IMR-90 (cell line): Measurements from ENCODE around the gene NXPH4. TPM values are rescaled to one million over a fixed set of nuclear protein-coding genes. Genes with fewer than 3 reads are reported as not detected.

Experiments
- ATAC-seq: fragments of 200-7000 bp; cut with Tn5 transposase; 2 replicates; pipeline ENCODE4 v1.9.1; 2020; ENCODE audit warnings: low read depth, mild to moderate bottlenecking, moderate library complexity
- BruUV-seq: library from RNA; stranded (reverse); fragments of 400-500 nt; replicated peaks from 2 replicates; lab custom pipeline; 2021; lab: Mats Ljungman, UMichigan
- CTCF ChIA-PET: fragments of 300-600 bp; formaldehyde crosslinking; extraction: SDS; loops from one replicate; lab custom pipeline; 2021; ENCODE audit warnings: antibody characterized with exemption; lab: Yijun Ruan, JAX
- POLR2A ChIA-PET: fragments of 300-600 bp; sonication (Branson Sonifier 250); formaldehyde crosslinking; loops from one replicate; lab custom pipeline; 2022; ENCODE audit warnings: antibody characterized with exemption; ENCODE audit not compliant: unreplicated experiment; lab: Charles Lee
- DNase-seq: peaks from one replicate; pipeline ENCODE4 v3.0.0; 2013
- H2AFZ ChIP-seq: replicated peaks from 2 replicates; pipeline ENCODE3; 2013; ENCODE audit warnings: low read length, mild to moderate bottlenecking; ENCODE audit not compliant: poor library complexity
- H2AK5ac ChIP-seq: 2 replicates; pipeline ENCODE4 v1.6.1; 2013; ENCODE audit warnings: low read depth, low read length, inconsistent platforms
- H2AK9ac ChIP-seq: replicated peaks from 2 replicates; pipeline ENCODE3; 2013; ENCODE audit warnings: mild to moderate bottlenecking, low read depth, low read length, moderate library complexity; ENCODE audit not compliant: poor library complexity
- H2BK120ac ChIP-seq: 2 replicates; pipeline ENCODE4 v1.6.1; 2013; ENCODE audit warnings: low read depth, low read length, inconsistent platforms
- H2BK15ac ChIP-seq: 3 replicates; pipeline ENCODE4 v1.6.1; 2013; ENCODE audit warnings: low read depth, low read length, inconsistent platforms
- H2BK20ac ChIP-seq: 2 replicates; pipeline ENCODE4 v1.6.1; 2013; ENCODE audit warnings: low read depth, mild to moderate bottlenecking, inconsistent platforms, low read length, moderate library complexity
- H2BK5ac ChIP-seq: 2 replicates; pipeline ENCODE4 v1.6.1; 2013; ENCODE audit warnings: mild to moderate bottlenecking, low read depth, low read length, inconsistent platforms; ENCODE audit not compliant: poor library complexity, severe bottlenecking
- H3K14ac ChIP-seq: replicated peaks from 2 replicates; pipeline ENCODE4 v1.6.1; 2013; ENCODE audit warnings: low read depth, low read length, inconsistent platforms
- H3K18ac ChIP-seq: 2 replicates; pipeline ENCODE4 v1.6.1; 2013; ENCODE audit warnings: low read depth, low read length, control low read depth
- H3K23ac ChIP-seq: 2 replicates; pipeline ENCODE4 v1.6.1; 2013; ENCODE audit warnings: low read depth, low read length, inconsistent platforms
- H3K27ac ChIP-seq: 2 replicates; pipeline ENCODE4 v1.5.1; 2013; ENCODE audit warnings: mild to moderate bottlenecking, control low read depth, low read length; ENCODE audit not compliant: insufficient read depth
- H3K27me3 ChIP-seq: 2 replicates; pipeline ENCODE4 v1.6.1; 2013; ENCODE audit warnings: low read length; ENCODE audit not compliant: control insufficient read depth, insufficient read depth
- H3K36me3 ChIP-seq: 2 replicates; pipeline ENCODE4 v1.6.1; 2013; ENCODE audit warnings: low read length, mixed read lengths; ENCODE audit not compliant: control insufficient read depth, insufficient read depth
- H3K4ac ChIP-seq: 2 replicates; pipeline ENCODE4 v1.6.1; 2013; ENCODE audit warnings: low read depth, low read length, inconsistent platforms
- H3K4me1 ChIP-seq: 2 replicates; pipeline ENCODE4 v1.6.1; 2013; ENCODE audit warnings: low read length, mixed read lengths; ENCODE audit not compliant: control insufficient read depth, insufficient read depth
- H3K4me2 ChIP-seq: 2 replicates; pipeline ENCODE4 v1.6.1; 2013; ENCODE audit warnings: low read depth, mild to moderate bottlenecking, control low read depth, low read length, moderate library complexity
- H3K4me3 ChIP-seq: 2 replicates; pipeline ENCODE4 v1.5.1; 2013; ENCODE audit warnings: low read depth, mild to moderate bottlenecking, control low read depth, low read length, moderate library complexity; ENCODE audit not compliant: insufficient read depth
- H3K56ac ChIP-seq: 2 replicates; pipeline ENCODE4 v1.6.1; 2013; ENCODE audit warnings: low read length, inconsistent platforms; ENCODE audit not compliant: insufficient read depth; ENCODE audit errors: extremely low read depth
- H3K79me1 ChIP-seq, 2 experiments: 2 replicates each; pipeline ENCODE4 v1.6.1; 2013; ENCODE audit warnings: low read length in 2 of 2, inconsistent platforms in 1 of 2, low read depth in 1 of 2
- H3K9ac ChIP-seq: 2 replicates; pipeline ENCODE4 v1.6.1; 2013; ENCODE audit warnings: low read depth, low read length, control low read depth
- H3K9me1 ChIP-seq: 2 replicates; pipeline ENCODE4 v1.6.1; 2013; ENCODE audit warnings: low read length, inconsistent platforms; ENCODE audit not compliant: insufficient read depth
- H3K9me3 ChIP-seq: 2 replicates; pipeline ENCODE4 v1.6.1; 2013; ENCODE audit warnings: low read length; ENCODE audit not compliant: control insufficient read depth, insufficient read depth
- H4K20me1 ChIP-seq: 2 replicates; pipeline ENCODE4 v1.6.1; 2013; ENCODE audit warnings: low read length, inconsistent platforms; ENCODE audit not compliant: insufficient read depth
- H4K5ac ChIP-seq: 2 replicates; pipeline ENCODE4 v1.6.1; 2013; ENCODE audit warnings: mild to moderate bottlenecking, low read depth, low read length, control low read depth
- H4K8ac ChIP-seq, 2 experiments: 2 replicates each; pipeline ENCODE4 v1.6.1; 2013; ENCODE audit warnings: low read depth in 2 of 2, low read length in 2 of 2, control low read depth in 1 of 2, inconsistent platforms in 1 of 2
- H4K91ac ChIP-seq: 2 replicates; pipeline ENCODE4 v1.6.1; 2013; ENCODE audit warnings: low read depth, low read length, inconsistent platforms; ENCODE audit not compliant: insufficient read depth
- MAFK ChIP-seq: IDR thresholded peaks from 2 replicates; pipeline ENCODE4 v1.6.1; 2012; ENCODE audit warnings: low read depth, low read length, improper control_type of control experiment
- dilution Hi-C: fragments of 300-500 bp; cut with HindIII; formaldehyde crosslinking; loops from one replicate; pipeline ENCODE4 v1.14.3; 2018; ENCODE audit warnings: low sequenced_read_pairs; ENCODE audit not compliant: unreplicated experiment
- in situ Hi-C: fragments of 300-500 bp; cut with MboI; formaldehyde crosslinking; loops from 3 replicates; pipeline ENCODE4 v1.14.3; 2019; ENCODE audit warnings: low sequenced_read_pairs, inconsistent platforms, mixed read lengths
- intact Hi-C: fragments of 100-400 bp; cut with micrococcal nuclease; formaldehyde crosslinking; loops from 2 replicates; pipeline ENCODE4 v1.10.0; 2022
- polyA plus RNA-seq, 3 experiments: library from polyadenylated mRNA; depleted of rRNA; stranded (reverse); fragments of >200 nt; gene quantifications; 2 replicates each; pipeline ENCODE4 v1.2.3, GENCODE V29; 2012; ENCODE audit warnings: low replicate concordance in 1 of 3
- total RNA-seq: library from RNA; depleted of rRNA; stranded (reverse); fragments of >200 nt; gene quantifications from 2 replicates; pipeline ENCODE4 v1.2.3, GENCODE V29; 2012

The NXPH4 gene
- total and polyA plus RNA-seq, 2 of the 4 experiments (the other 2 are of a cell fraction): 0.36 to 3.8 TPM

GRCh38 chr12:57266681-57267080 is 50.1 kb downstream of the NXPH4 start:
- Histone ChIP-seq H2BK5ac (no peak overlapping the region), H3K23ac (no peak overlapping the region), H4K5ac (no peak overlapping the region), H3K9me3 (no peaks in the 10 kb centered on the region), H3K18ac (no peak overlapping the region), H2AFZ (no peak overlapping the region), H3K4me3 (no peak overlapping the region), H3K36me3 (peaks cover 25% of the 10 kb centered on the region), H2AK9ac (no peak overlapping the region), H2BK20ac (no peak overlapping the region), H2BK15ac (no peak overlapping the region), H3K9me1 (no peaks in the 10 kb centered on the region; the same call in 1 of the 2 replicates), H2AK5ac (no peak overlapping the region), H4K8ac (no peak overlapping the region), H3K27me3 (no peaks in the 10 kb centered on the region), H3K9ac (no peak overlapping the region), H2BK120ac (no peak overlapping the region), H3K56ac (no peak overlapping the region), H3K4ac (no peak overlapping the region), H3K14ac (no peak overlapping the region), H3K4me2 (no peak overlapping the region), H3K27ac (no peak overlapping the region), H3K79me1 (0 out of 4 replicates have a peak, but pooled peaks cover 0 to 2% of the 10 kb centered on the region in 2 experiments), H4K20me1 (no peaks in the 10 kb centered on the region; the same call in 1 of the 2 replicates), H3K4me1 (no peaks in the 10 kb centered on the region; the same call in 1 of the 2 replicates), H4K91ac (no peak overlapping the region)
- POLR2A ChIA-PET: no interaction called here
- no TSS peak for BruUV-seq
- dilution Hi-C loops: no loop called here
- ATAC-seq (no peak), DNase-seq (no peak)
- CTCF ChIA-PET: no interaction called here
- TF ChIP-seq MAFK: no peak
- intact Hi-C loops: no loop called here
- in situ Hi-C loops: loop anchor here (5.0 kb wide), 1 partner anchor 186 kb away; no protein-coding TSS in a partner anchor
